Measurements from ENCODE around the gene SYNPR.

GRCh38 chr3:63559884-63560283 lies 281.8 kb downstream of the SYNPR start:
- TF ChIP-seq POLR2AphosphoS5 (IDR thresholded peaks at IDR 0.05) (no peak), REST (IDR thresholded peaks at IDR 0.05; ENCODE audit: borderline replicate concordance) (no peak), CTCF (IDR thresholded peaks at IDR 0.05; ENCODE audit: poor library complexity, severe bottlenecking) (no peak), TAF1 (IDR thresholded peaks at IDR 0.05; ENCODE audit: low read depth) (no peak), RAD21 (conservative IDR thresholded peaks at IDR 0.05) (no peak)
